ENCODE measurements around the gene DDX6. TPM values are rescaled to one million over a fixed set of nuclear protein-coding genes. Genes with fewer than 3 reads are reported as not detected.

The DDX6 gene
- total and polyA plus RNA-seq, 2 of the 8 experiments (the other 6 are each of a cell fraction or from before 2014, with no cell fraction given), result 29.8 to 181 TPM

DNA sequence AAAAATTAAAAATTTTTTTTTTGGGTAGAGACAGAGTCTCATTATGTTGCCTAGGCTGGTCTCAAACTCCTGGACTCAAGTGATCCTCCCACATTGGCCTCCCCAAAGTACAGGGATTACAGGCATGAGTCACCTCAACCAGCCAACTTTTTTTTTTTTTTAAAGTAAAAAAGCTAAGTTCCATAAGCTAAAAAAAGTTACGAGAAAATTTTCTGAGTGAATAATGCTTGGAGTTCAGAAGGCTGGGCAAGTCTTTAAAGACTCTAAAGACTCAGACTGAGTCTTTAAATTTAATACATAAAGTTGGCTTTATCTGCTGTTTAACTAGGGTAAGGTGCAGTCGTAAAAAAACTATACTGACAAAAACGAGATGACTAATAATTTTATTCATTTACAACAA is 5.6 kb downstream of the DDX6 start:
- H3K4me1 ChIP-seq (replicated peaks in 1 of 4; ENCODE audit: control insufficient read depth in 3 of 4, insufficient read depth in 4 of 4, low read length in 3 of 4), result peaks cover 0 to 3% (median 1%) of the 10 kb centered on the region in 4 experiments; a peak in 1 of 7 replicates
- peaks cover 46 to 100% of the 10 kb centered on the region in 2 experiments for H3K79me2 ChIP-seq (ENCODE audit: control insufficient read depth in 1 of 2, insufficient read depth in 2 of 2, low read length in 2 of 2)
- H2BK120ac ChIP-seq (replicated peaks; ENCODE audit: low read depth, low read length), result no peak overlapping the region
- H4K20me1 ChIP-seq (replicated peaks in 1 of 2; ENCODE audit: control insufficient read depth in 1 of 2, insufficient read depth in 2 of 2, low read length in 2 of 2), result peaks cover 10 to 19% of the 10 kb centered on the region in 2 experiments
- no peak overlapping the region for H3K4ac ChIP-seq (replicated peaks; ENCODE audit: insufficient read length, low read depth, low read length)
- no peak overlapping the region for H4K5ac ChIP-seq (ENCODE audit: insufficient read length, low read depth, low read length)
- H2AK5ac ChIP-seq (ENCODE audit: low read depth, low read length), result no peak overlapping the region
- H2BK12ac ChIP-seq (ENCODE audit: low read depth, low read length), result no peak overlapping the region
- H3K27me3 ChIP-seq (replicated peaks in 1 of 4; ENCODE audit: control insufficient read depth in 3 of 4, extremely low read depth in 1 of 4, insufficient read depth in 3 of 4, low read length in 3 of 4), result no peaks in the 10 kb centered on the region
- CTCF ChIA-PET (ENCODE audit: partially characterized antibody), result interaction anchor here (1.6 to 1.8 kb wide), 3 partner anchors 35 to 145 kb away, joined by 3 to 9 read pairs (median 5); no protein-coding TSS in a partner anchor
- POLR2A ChIA-PET (ENCODE audit: partially characterized antibody), result interaction anchor here (0.7 to 1.2 kb wide), 2 partner anchors 13 to 18 kb away, joined by 3 to 4 read pairs; no protein-coding TSS in a partner anchor
- no peak overlapping the region for H4K8ac ChIP-seq (ENCODE audit: extremely low read depth, insufficient read depth, low read length)
- WGBS, 2 experiments (ENCODE audit: extremely low coverage in 1 of 2, insufficient coverage in 1 of 2, insufficient read length in 1 of 2, insufficient replicate concordance in 2 of 2, low coverage in 1 of 2, low lambda C conversion rate in 2 of 2, missing lambda C conversion rate in 1 of 2), result 86% methylated on average over 3 of the region's 3 CpGs; no CpG with 5 or more reads in 1 of the 2 experiments
- H3K9ac ChIP-seq (replicated peaks in 1 of 4; ENCODE audit: extremely low read depth in 1 of 4, low read depth in 3 of 4, low read length in 3 of 4), result no peak overlapping the region
- no peak overlapping the region for H3K27ac ChIP-seq (ENCODE audit: low read depth, low read length)
- H2BK5ac ChIP-seq (ENCODE audit: low read depth, low read length), result no peak overlapping the region
- H2BK20ac ChIP-seq (ENCODE audit: low read length), result no peak overlapping the region
- no peak overlapping the region for H4K91ac ChIP-seq (replicated peaks; ENCODE audit: insufficient read length, low read length)
- peaks cover 4 to 53% (median 20%) of the 10 kb centered on the region in 4 experiments for H3K36me3 ChIP-seq (ENCODE audit: control insufficient read depth in 2 of 4, insufficient read depth in 4 of 4, low read length in 3 of 4)
- peaks cover 5% of the 10 kb centered on the region; the same call in 1 of the 2 replicates for H3K23me2 ChIP-seq (ENCODE audit: low read depth, low read length)
- DNase-seq (ENCODE audit: low read depth in 1 of 2, low spot score in 2 of 2) (no peak), FAIRE-seq (no peak)
- H3K9me3 ChIP-seq (ENCODE audit: insufficient read depth in 2 of 2, low read depth in 1 of 2, low read length in 1 of 2), result no peaks in the 10 kb centered on the region
- no peak overlapping the region for H3K14ac ChIP-seq (ENCODE audit: insufficient read length)
- H3K4me2 ChIP-seq (ENCODE audit: insufficient read depth in 1 of 2, low read depth in 2 of 2, low read length in 2 of 2), result no peak overlapping the region
- H3K4me3 ChIP-seq (ENCODE audit: extremely low read depth in 1 of 4, insufficient read depth in 2 of 4, low read depth in 3 of 4, low read length in 4 of 4), result no peak overlapping the region
- H2AFZ ChIP-seq (ENCODE audit: low read length), result no peak overlapping the region
- H2BK15ac ChIP-seq (ENCODE audit: low read length), result no peak overlapping the region
- no peak overlapping the region for H3K56ac ChIP-seq (replicated peaks; ENCODE audit: insufficient read length, low read depth, low read length)
- no peak overlapping the region for H3K18ac ChIP-seq (ENCODE audit: extremely low read depth, low read length)
- H3K79me1 ChIP-seq (ENCODE audit: low read depth, low read length), result no peaks in the 10 kb centered on the region
- no peak overlapping the region for H3K23ac ChIP-seq (ENCODE audit: insufficient read length)
- TF ChIP-seq SP2 (IDR thresholded peaks at IDR 0.05; ENCODE audit: low read length) (no peak), KDM4A (IDR thresholded peaks at IDR 0.05; ENCODE audit: low read depth, low read length, severe bottlenecking) (no peak), ZNF274 (IDR thresholded peaks at IDR 0.05; ENCODE audit: borderline replicate concordance, extremely low read depth, low read length) (no peak), CBX8 (IDR thresholded peaks at IDR 0.05; ENCODE audit: borderline replicate concordance, low read depth, low read length) (no peak), YY1 (IDR thresholded peaks at IDR 0.05; ENCODE audit: low read depth, low read length) (no peak)
